Measurements from ENCODE around the gene TECPR2.
"Not testable (repeated sequence)": the region's sequence is repeated elsewhere in the genome, so short reads cannot be mapped to it uniquely, and the experiment has no call there.

TECPR2 gene

GRCh38 chr14:102525219-102525928 lies 162.6 kb downstream of the TECPR2 start:
- no peak for DNase-seq (ENCODE audit: low read depth in 1 of 2, low spot score in 1 of 2)

DNA sequence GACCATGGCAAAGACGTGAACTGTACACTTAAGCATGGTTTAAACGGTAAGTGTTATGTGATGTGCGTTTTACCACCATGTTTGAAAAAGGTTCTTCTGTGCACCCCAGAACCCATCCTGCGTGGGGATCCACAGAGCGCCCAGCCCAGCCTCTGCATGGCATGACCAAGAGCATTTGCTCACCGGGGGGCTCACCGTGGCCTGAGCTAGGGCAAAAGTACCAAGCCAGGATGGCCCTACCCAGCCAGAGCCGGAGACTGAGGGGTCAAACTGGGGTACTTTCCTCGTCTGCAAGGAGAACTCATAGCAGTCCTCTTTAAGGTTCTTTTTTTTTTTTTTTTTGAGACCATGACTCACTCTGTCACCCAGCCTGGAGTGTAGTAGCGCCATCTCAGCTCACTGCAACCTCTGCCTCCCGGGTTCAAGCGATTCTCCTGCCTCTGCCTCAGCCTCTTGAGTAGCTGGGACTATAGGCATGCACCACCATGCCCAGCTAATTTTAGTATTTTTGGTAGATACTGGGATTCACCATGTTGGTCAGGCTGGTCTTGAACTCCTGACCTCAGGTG lies 163.3 kb downstream of the TECPR2 start:
- no peak for DNase-seq (ENCODE audit: low read depth in 1 of 2, low spot score in 1 of 2)

GRCh38 chr14:102528431-102529170 lies 165.9 kb downstream of the TECPR2 start:
- no peak for DNase-seq (ENCODE audit: low read depth in 1 of 2, low spot score in 1 of 2)

- DNase-seq (ENCODE audit: low read depth in 1 of 2, low spot score in 1 of 2) = no peak
Observed at GRCh38 chr14:102530828-102531478, 168.2 kb downstream of the TECPR2 start.

GRCh38 chr14:102532204-102532658 lies 169.5 kb downstream of the TECPR2 start:
- no peak for DNase-seq (ENCODE audit: low read depth in 1 of 2, low spot score in 1 of 2)

DNA sequence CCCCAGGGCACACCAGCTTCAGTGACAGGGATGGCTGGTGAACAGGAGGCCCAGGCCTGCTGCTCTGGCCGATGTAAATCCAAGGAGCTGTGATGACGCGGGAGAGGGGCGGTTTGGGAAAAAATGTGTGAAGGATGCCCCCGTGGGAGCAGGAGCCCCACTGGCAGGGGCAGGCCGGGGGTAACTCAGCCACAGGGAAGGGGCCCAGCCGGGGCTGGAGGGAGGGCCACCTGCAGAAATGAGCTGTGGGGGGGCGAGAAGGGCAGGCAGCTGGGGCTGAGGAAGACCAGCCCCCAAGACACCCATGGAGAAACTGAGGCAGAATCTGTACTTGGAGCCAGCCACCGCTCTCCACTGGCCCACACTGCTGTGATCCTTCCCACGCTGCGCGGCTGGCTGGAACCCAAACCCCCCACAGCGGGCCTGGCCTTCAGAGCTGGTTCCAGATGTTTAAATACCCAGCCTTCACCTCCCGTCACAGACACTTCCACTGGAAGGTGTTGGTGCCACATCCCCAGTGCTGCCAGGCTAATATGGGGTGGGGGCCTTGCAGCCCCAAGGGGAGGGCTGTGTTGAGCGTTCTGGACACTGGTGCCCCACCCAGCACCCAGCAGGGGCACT lies 175.3 kb downstream of the TECPR2 start:
- no peak for DNase-seq (ENCODE audit: low read depth in 1 of 2, low spot score in 1 of 2)

GRCh38 chr14:102538602-102539543 lies 176.1 kb downstream of the TECPR2 start:
- no peak for DNase-seq (ENCODE audit: low read depth in 1 of 2, low spot score in 1 of 2)

- no peak for DNase-seq (ENCODE audit: low read depth in 1 of 2, low spot score in 1 of 2)
Observed at GRCh38 chr14:102539544-102540314, 177.0 kb downstream of the TECPR2 start.

DNA sequence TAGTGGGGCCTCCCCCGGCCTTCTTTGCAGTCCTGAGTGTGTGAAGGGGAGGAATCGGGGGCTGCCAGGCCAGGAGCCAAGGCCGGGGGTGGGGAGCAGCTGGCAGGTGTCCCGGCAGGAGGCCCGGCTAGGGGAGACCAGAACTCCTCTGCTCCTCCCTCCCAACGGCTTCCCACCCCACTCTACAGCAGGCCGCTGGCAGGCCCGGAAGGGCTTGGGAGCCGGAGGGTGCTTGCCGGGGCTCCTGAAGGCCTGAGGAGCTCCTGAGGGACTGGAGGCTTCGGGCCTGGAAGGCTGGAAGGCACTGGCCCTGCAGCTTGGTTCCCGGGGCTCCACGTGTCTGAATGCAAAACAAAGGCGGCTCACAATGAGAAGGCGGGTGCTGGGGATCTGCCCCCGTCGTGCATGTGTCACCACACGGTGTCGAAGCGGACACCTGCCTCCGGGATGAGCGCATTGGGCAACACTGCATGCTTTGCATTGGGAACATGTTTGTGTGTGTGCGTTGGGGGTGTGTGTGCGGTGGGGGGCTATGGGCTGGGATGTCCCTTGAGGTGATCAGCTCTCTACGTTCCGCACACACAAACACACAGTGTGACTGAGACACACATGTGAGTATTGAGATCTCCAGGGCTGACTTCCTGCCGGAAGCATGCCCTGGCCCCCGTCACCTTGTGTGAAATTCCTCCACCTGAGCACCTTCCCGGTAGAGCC lies 177.7 kb downstream of the TECPR2 start:
- DNase-seq (ENCODE audit: low read depth in 1 of 2, low spot score in 1 of 2) = no peak

DNA sequence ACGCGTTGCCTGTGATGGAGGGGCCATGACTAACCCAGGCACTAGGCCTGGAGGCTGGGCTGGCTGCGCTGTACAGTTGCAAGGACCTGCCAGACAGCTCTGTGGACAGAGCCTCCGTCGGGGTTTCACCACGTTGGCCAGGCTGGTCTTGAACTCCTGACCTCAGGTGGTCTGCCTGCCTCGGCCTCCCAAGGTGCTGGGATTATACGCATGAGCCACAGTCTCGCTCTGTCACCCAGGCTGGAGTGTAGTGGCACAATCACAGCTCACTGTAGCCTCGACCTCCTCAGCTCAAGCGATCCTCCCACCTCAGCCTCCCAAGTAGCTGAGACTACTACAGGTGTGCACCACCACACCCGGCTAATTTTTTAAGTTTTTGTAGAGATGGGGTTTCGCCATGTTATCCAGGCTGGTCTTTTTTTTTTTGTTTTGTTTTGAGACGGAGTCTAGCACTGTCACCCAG lies 178.3 kb downstream of the TECPR2 start:
- not testable (repeated sequence) for DNase-seq (ENCODE audit: low read depth in 1 of 2, low spot score in 1 of 2)

DNA sequence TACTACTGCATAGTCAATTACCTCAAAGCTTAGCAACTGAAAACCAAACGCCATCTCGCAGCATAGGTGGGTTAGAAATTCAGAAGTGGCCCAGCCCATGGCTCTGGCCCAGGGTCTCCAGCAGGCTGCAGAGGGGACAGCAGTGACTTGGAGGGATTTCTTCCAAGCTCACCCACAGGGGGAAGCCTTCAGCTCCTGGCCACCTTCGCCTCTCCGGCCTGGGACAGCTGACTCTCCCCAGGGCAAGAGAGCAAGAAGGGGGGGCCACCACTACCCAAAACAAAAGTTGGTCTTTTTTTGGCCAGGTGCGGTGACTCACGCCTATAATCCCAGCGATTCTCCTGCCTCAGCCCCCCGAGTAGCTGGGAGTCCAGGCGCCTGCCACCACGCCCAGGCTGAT lies 179.0 kb downstream of the TECPR2 start:
- DNase-seq (ENCODE audit: low read depth in 1 of 2, low spot score in 1 of 2) = no peak

DNA sequence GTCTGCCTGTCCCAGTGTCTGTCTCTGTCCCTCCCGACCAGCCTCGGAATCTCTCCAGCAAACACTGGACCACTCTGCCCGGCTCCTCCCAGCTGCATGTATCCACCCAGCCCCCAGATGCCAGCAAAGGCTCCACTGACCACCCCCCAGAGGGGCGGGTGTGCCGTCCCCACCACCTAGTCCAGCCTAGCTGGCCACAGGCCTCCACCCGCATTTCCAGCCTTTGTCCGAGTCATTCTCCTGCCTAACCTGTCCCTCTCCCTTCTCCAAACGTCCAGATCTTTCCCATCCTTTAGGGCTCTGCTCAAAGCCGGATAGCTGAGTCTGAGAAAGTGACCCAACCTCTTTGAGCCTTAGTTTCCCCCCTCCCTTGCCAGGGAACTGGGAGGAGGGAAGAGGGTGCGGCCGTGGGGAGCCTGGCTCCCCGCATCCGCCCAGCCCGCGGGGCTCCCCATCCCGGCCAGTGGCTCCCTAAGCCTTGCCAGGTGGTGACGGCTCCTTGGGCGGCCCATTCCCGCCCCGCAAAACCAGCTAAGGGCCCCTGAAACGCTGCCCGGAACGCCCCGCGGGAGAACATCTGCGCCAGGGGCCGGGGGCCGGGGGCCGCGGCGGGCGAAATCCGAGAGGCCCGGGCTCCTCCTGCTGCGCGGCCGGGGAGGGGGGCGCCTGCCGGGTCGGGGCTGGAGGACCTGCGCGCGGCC lies 181.5 kb downstream of the TECPR2 start:
- DNase-seq (ENCODE audit: low read depth in 1 of 2, low spot score in 1 of 2) = no peak

DNA sequence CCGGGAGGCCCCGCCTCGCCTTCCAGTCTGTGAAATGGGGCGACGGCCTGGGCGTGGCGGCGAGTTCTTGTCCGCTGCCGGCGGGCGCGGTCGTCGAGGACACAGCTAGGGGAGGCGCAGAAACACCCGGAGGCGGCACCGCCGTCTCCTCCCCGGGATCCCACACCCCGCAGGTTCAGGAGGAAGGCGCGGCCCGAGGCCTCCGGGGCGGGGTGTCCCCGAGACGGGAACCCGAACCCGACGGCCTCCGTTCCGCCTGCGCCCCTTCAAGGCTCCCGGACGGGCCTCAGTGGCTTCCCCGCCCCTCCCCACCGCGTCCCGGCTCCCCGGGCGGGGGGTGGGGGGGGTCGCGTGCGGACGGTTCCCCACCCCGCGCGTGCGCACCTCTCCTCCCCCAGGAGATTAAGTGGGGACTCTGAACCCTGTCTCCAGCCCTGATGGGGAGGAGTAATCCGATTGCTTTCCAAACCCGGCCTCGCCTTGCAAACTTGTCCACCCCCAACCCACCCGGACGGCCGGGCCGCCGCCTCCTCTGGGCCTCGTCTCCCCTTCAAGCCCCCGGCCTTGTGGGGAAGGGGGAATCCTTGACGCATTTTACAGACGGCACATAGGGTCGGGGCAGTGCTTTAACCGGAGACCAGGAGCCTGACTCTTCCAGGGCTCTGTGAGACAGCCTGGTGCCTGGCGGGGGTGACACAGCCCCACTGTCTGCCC lies 182.2 kb downstream of the TECPR2 start:
- DNase-seq (ENCODE audit: low read depth in 1 of 2, low spot score in 1 of 2) = no peak

GRCh38 chr14:102545461-102546265 lies 182.9 kb downstream of the TECPR2 start:
- no peak for DNase-seq (ENCODE audit: low read depth in 1 of 2, low spot score in 1 of 2)

- no peak for DNase-seq (ENCODE audit: low read depth in 1 of 2, low spot score in 1 of 2)
Observed at GRCh38 chr14:102548616-102549240, 186.0 kb downstream of the TECPR2 start.

DNA sequence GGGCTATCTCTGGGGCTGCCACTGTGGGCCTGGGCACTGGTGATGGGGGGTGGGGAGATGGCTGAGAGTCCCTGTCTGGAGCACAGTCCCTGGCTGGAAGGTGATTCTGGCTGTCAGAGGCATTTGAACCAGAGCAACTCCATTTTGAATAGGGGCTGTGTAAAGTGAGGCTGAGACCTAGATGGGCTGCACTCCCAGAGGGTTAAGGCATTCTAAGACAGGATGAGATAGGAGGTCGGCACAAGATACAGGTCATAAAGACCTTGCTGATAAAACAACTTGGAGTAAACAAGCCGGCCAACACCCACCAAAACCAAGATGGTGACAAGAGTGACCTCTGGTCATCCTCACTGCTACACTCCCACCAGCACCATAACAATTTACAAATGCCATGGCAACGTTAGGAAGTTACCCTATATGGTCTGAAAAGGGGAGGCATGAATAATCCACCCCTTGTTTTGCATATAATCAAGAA lies 188.2 kb downstream of the TECPR2 start:
- DNase-seq (ENCODE audit: low read depth in 1 of 2, low spot score in 1 of 2) = not testable (repeated sequence)

All from activated T-helper 1 cell treated with anti-CD3 and anti-CD28 coated beads, Interleukin-2, amount 50 U/mL, for 16 hours (primary cell).